Tibial nerve (tissue), 4 donors: ENCODE measurements around the gene MED13L. TPM values are rescaled to one million over a fixed set of nuclear protein-coding genes. Genes with fewer than 3 reads are reported as not detected.
A peak's percentile ranks its signal among the peaks of the same experiment; 100 is the strongest.
"Not testable (repeated sequence)": the region's sequence is repeated elsewhere in the genome, so short reads cannot be mapped to it uniquely, and the experiment has no call there.

Experiments
- DNase-seq, 2 donors: peaks; one replicate each; pipeline ENCODE4 v3.0.0-alpha.2; 2019; ENCODE audit warnings: low spot score in 2 of 2
- H3K27ac ChIP-seq, 4 donors: fragments of 200-600 bp; sonication (generic) in 3 of 4; one replicate each; pipeline ENCODE4 v1.5.1; 2017 to 2019; ENCODE audit warnings: mild to moderate bottlenecking in 1 of 4
- H3K27me3 ChIP-seq, 2 donors: fragments of 200-600 bp; sonication (generic) in 1 of 2; one replicate each; pipeline versions ENCODE4 v1.5.1 to v1.6.0; 2017 to 2019
- H3K36me3 ChIP-seq, 3 donors: fragments of 200-600 bp; sonication (generic); one replicate each; pipeline ENCODE4 v1.5.1; 2018 to 2019
- H3K4me1 ChIP-seq, 4 donors: fragments of 200-600 bp; sonication (generic) in 3 of 4; one replicate each; pipeline ENCODE4 v1.5.1; 2017 to 2019
- H3K4me3 ChIP-seq, 4 donors: fragments of 200-600 bp; sonication (generic) in 3 of 4; one replicate each; pipeline ENCODE4 v1.5.1; 2017 to 2019; ENCODE audit warnings: mild to moderate bottlenecking in 1 of 4, moderate library complexity in 1 of 4
- H3K9me3 ChIP-seq, 4 donors: fragments of 200-600 bp; sonication (generic) in 3 of 4; one replicate each; pipeline ENCODE4 v1.5.1; 2017 to 2019
- EP300 ChIP-seq, 2 donors: sonication (generic); formaldehyde crosslinking; IDR thresholded peaks; one replicate each; pipeline ENCODE4 v1.6.1; 2017; ENCODE audit warnings: antibody characterized with exemption in 2 of 2, mild to moderate bottlenecking in 1 of 2
- POLR2A ChIP-seq, 2 donors: fragments of 450-650 bp; IDR thresholded peaks; one replicate each; pipeline ENCODE4 v1.6.1; 2017; ENCODE audit warnings: antibody characterized with exemption in 2 of 2, mild to moderate bottlenecking in 2 of 2, moderate library complexity in 2 of 2
- WGBS, 2 donors: methylation state at CpG; one replicate each; pipeline ENCODE4 v1.1.5; 2018; 5-methylcytosine and 5-hydroxymethylcytosine counted together
- total RNA-seq, 4 donors: library from RNA; depleted of rRNA; stranded (reverse); fragments of >200 nt; gene quantifications; one replicate each; pipeline ENCODE4 v1.1.0, GENCODE V29; 2016
- TF ChIP-seq, protein P1 (sequence below), 5 experiments: fragments of 200-600 bp in 3 of 5; fragments of 450-650 bp in 2 of 5; sonication (generic) in 3 of 5; IDR thresholded peaks; one replicate each; pipeline ENCODE4 v1.5.1; 2016 to 2019; ENCODE audit warnings: antibody characterized with exemption in 5 of 5, mild to moderate bottlenecking in 3 of 5, moderate library complexity in 2 of 5

MED13L gene
- total RNA-seq, 4 donors from 2014 or later = 138 to 234 (median 218) TPM

DNA sequence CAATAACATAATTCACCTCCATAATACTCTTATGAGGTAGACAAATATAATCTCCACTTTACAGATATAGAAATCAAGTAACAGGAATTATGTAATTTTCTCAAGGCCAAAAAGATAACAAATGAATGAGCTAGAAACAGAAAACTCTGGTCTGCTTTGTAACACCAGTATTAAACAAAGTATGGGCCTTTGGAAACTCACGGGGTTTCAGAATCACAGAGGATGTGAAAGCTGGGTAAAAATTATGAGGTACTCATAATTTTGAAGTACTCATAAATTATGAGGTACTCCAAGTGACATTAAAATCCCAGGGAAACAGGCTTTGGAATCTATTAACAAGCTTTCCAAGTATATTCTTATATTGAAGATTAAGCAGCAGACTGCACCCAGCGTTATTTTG, 140.2 kb downstream of the MED13L start:
- TF ChIP-seq EP300 (IDR thresholded peaks at IDR 0.05) = no peak
- no peak for TF ChIP-seq POLR2A (IDR thresholded peaks at IDR 0.05)
- TF ChIP-seq, protein P1, sequence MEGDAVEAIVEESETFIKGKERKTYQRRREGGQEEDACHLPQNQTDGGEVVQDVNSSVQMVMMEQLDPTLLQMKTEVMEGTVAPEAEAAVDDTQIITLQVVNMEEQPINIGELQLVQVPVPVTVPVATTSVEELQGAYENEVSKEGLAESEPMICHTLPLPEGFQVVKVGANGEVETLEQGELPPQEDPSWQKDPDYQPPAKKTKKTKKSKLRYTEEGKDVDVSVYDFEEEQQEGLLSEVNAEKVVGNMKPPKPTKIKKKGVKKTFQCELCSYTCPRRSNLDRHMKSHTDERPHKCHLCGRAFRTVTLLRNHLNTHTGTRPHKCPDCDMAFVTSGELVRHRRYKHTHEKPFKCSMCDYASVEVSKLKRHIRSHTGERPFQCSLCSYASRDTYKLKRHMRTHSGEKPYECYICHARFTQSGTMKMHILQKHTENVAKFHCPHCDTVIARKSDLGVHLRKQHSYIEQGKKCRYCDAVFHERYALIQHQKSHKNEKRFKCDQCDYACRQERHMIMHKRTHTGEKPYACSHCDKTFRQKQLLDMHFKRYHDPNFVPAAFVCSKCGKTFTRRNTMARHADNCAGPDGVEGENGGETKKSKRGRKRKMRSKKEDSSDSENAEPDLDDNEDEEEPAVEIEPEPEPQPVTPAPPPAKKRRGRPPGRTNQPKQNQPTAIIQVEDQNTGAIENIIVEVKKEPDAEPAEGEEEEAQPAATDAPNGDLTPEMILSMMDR (IDR thresholded peaks at IDR 0.05) = no peak

DNA sequence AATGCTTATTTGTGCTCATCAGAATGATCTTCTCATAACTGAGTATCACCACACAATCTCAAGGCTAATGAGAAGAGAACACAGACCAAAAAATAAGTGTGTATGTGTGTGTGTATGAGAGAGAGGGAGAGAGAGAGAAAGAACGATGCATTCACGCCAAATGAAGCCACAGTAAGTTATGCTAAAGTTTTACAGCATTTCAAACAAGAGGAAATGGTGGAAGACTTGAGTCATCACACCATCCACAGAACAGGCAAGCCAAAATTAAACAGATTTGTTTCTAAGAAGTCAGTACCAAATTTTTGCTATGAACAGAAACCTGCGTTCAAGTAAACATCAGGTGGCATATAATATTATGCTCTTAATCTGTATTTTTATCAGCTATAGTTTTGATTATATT, 141.2 kb downstream of the MED13L start:
- no peaks in the 10 kb centered on the region for H3K27me3 ChIP-seq
- H3K9me3 ChIP-seq = no peaks in the 10 kb centered on the region
- no peaks in the 10 kb centered on the region for H3K36me3 ChIP-seq
- H3K4me1 ChIP-seq = peaks cover 0 to 87% (median 36%) of the 10 kb centered on the region in 4 donors
- no peak for DNase-seq
- no peak overlapping the region for H3K4me3 ChIP-seq
- TF ChIP-seq, protein P1 (IDR thresholded peaks at IDR 0.05) = no peak
- TF ChIP-seq POLR2A (IDR thresholded peaks at IDR 0.05) = no peak
- no peak for TF ChIP-seq EP300 (IDR thresholded peaks at IDR 0.05)
- 80 to 82% methylated on average over 3 of the region's 3 CpGs for WGBS, 2 donors
- no peak overlapping the region for H3K27ac ChIP-seq

More for the DNA sequence above, 140.2 kb downstream of the MED13L start:
- WGBS, 2 donors = 42 to 95% methylated on average over 1 to 2 of the region's 2 CpGs
- no peaks in the 10 kb centered on the region for H3K36me3 ChIP-seq
- H3K27ac ChIP-seq = no peak overlapping the region
- no peak overlapping the region for H3K4me3 ChIP-seq
- DNase-seq = no peak
- no peaks in the 10 kb centered on the region for H3K27me3 ChIP-seq
- H3K4me1 ChIP-seq = peaks cover 0 to 87% (median 37%) of the 10 kb centered on the region in 4 donors
- H3K9me3 ChIP-seq = no peaks in the 10 kb centered on the region

DNA sequence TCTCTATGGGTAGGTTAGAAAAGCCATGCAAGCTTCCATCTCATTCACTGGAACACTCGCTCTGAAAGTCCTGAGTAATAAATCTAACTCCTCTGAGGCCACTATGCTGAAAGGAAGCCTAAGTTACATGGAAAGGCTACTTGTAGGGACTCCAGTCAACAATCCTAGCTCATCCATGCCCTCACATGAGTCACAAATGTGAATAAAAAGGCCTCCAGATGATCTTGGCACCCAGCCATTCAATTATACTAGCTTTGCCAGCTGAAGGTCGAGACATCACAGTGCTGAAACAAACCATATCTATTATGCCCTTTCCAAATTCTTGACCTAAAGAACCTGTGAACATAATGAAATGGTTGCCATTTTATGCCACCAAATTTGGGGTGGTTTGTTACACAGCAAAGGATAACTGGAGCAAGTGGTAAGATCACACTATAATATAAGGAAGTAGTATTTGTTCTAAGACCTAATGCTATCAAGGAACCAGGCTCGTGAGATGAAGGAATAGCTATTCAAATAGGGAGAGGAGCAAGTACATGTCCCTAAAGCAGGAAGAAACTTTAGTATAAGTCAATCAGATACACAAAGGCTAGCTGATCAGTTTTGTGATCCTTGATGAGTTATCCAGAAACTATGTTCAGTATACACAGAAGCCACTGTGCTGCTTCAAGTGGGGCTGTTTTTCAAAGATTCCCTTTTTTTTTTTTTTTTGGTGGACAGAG, 142.1 kb downstream of the MED13L start:
- peaks cover 0 to 87% (median 37%) of the 10 kb centered on the region in 4 donors for H3K4me1 ChIP-seq
- no peak for DNase-seq
- WGBS, 2 donors = 36 to 46% methylated on average over 3 of the region's 3 CpGs
- H3K36me3 ChIP-seq = no peaks in the 10 kb centered on the region
- H3K27me3 ChIP-seq = no peaks in the 10 kb centered on the region
- TF ChIP-seq, protein P1 (IDR thresholded peaks at IDR 0.05) = no peak
- TF ChIP-seq EP300 (IDR thresholded peaks at IDR 0.05) (no peak), POLR2A (IDR thresholded peaks at IDR 0.05) (no peak)
- H3K27ac ChIP-seq = peak overlapping the region in 1 of 4 donors; percentile 29
- no peaks in the 10 kb centered on the region for H3K9me3 ChIP-seq
- no peak overlapping the region for H3K4me3 ChIP-seq

DNA sequence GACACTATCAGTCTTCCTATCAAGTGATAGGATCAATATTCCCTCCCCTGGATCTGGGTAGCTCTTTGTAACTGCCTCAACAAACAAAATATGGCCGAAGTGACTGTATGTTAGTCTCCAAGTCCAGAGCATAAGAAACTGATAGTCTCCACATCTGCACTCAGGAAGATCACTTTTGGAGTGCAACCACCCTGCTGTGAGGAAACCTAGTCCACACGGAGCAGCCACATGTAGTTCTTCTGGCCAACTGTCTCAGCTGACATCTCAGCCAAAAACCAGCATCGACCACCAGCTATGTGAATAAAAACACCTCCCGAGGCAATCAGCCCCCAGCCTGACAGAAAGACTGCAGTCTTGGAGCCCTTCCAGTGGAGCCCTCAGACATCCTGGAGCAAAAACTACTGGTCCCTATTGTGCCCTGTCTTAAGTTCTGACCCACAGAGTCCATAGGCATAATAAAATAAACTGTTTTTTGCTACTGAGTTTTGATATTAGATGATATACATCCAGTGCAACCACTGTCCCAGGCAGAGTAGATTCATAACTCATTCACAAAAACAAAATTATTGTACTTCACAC, 143.8 kb downstream of the MED13L start:
- DNase-seq = no peak
- Histone ChIP-seq H3K27me3 (no peaks in the 10 kb centered on the region), H3K4me1 (peaks cover 0 to 89% (median 35%) of the 10 kb centered on the region in 4 donors), H3K4me3 (no peak overlapping the region), H3K9me3 (no peaks in the 10 kb centered on the region), H3K36me3 (no peaks in the 10 kb centered on the region), H3K27ac (peak overlapping the region in 1 of 4 donors; percentile 10)
- TF ChIP-seq, protein P1 (IDR thresholded peaks at IDR 0.05) = no peak
- TF ChIP-seq EP300 (IDR thresholded peaks at IDR 0.05) (no peak), POLR2A (IDR thresholded peaks at IDR 0.05) (no peak)
- 33 to 41% methylated on average over 4 of the region's 4 CpGs for WGBS, 2 donors

DNA sequence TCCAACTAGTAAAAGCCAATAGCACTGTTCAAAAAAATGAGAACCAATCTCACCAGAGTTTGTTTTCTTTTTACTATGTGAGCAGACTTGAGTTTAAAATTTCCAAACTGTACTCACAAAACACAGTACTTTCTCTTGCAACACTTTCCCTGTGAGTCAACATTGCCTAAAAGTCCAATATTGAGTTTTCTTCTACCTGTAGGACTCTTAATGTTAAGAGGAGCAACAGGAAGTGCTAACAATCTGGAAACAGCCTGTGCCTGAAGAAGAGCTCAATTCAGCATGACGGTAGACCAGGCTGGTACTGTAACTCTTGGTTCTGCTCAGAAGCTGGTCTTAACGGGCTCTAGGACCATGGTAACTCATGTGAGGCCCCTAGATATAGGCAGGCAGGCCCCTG, 144.3 kb downstream of the MED13L start:
- no peak for DNase-seq
- peak overlapping the region in 1 of 4 donors; percentile 10 for H3K27ac ChIP-seq
- peaks cover 0 to 89% (median 33%) of the 10 kb centered on the region in 4 donors for H3K4me1 ChIP-seq
- H3K4me3 ChIP-seq = no peak overlapping the region
- WGBS, 2 donors = 63 to 80% methylated on average over 2 of the region's 2 CpGs
- no peaks in the 10 kb centered on the region for H3K9me3 ChIP-seq
- TF ChIP-seq EP300 (IDR thresholded peaks at IDR 0.05) (no peak), POLR2A (IDR thresholded peaks at IDR 0.05) (no peak)
- TF ChIP-seq, protein P1 (IDR thresholded peaks at IDR 0.05) = no peak
- no peaks in the 10 kb centered on the region for H3K27me3 ChIP-seq
- no peaks in the 10 kb centered on the region for H3K36me3 ChIP-seq

DNA sequence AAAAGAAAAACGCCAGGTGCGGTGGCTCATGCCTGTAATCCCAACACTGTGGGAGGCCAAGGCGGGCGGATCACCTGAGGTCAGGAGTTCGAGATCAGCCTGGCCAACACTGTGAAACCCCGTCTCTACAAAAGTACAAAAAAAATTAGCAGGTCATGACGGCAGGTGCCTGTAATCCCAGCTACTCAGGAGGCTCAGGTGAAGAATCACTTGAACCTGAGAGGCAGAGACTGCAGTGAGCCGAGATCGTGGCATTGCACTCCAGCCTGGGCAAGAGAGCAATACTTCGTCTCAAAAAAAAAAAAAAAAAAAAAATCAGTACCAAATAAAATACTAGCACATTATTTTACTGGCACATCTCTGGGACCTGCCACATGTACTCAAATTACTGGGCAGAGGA, 145.5 kb downstream of the MED13L start:
- 88 to 92% methylated on average over 10 of the region's 10 CpGs for WGBS, 2 donors
- H3K4me1 ChIP-seq = peaks cover 0 to 96% (median 38%) of the 10 kb centered on the region in 4 donors
- H3K36me3 ChIP-seq, DNase-seq, H3K27ac ChIP-seq, H3K9me3 ChIP-seq, H3K4me3 ChIP-seq, H3K27me3 ChIP-seq: not testable (repeated sequence)
